ENCODE measurements around the gene CYP46A1.
"Not testable (repeated sequence)": the region's sequence is repeated elsewhere in the genome, so short reads cannot be mapped to it uniquely, and the experiment has no call there.

CYP46A1 gene

GRCh38 chr14:99760817-99761216 lies 76.7 kb downstream of the CYP46A1 start:
- no peak for DNase-seq

GRCh38 chr14:99762911-99763310 lies 78.8 kb downstream of the CYP46A1 start:
- not testable (repeated sequence) for DNase-seq

- no peak for DNase-seq
Observed at GRCh38 chr14:99763527-99764221, 79.6 kb downstream of the CYP46A1 start.

GRCh38 chr14:99764222-99764706 lies 80.2 kb downstream of the CYP46A1 start:
- DNase-seq, result no peak

GRCh38 chr14:99768381-99768780 lies 84.3 kb downstream of the CYP46A1 start:
- DNase-seq, result peak; percentile 56

- no peak for DNase-seq
Observed at GRCh38 chr14:99769123-99769522, 85.0 kb downstream of the CYP46A1 start.

GRCh38 chr14:99769799-99770198 lies 85.7 kb downstream of the CYP46A1 start:
- no peak for DNase-seq

GRCh38 chr14:99772371-99773283 lies 88.5 kb downstream of the CYP46A1 start:
- DNase-seq, result no peak

- no peak for DNase-seq
Observed at GRCh38 chr14:99773521-99774497, 89.7 kb downstream of the CYP46A1 start.

- peak; percentile 68 for DNase-seq
Observed at GRCh38 chr14:99774556-99775307, 90.6 kb downstream of the CYP46A1 start.

GRCh38 chr14:99775351-99775750 lies 91.3 kb downstream of the CYP46A1 start:
- DNase-seq, result no peak

Data from MV-4-11 (cell line).